HUES64 (cell line): Measurements from ENCODE around the gene ZNF574.

Experiments
- H3K27ac ChIP-seq: 2 replicates; pipeline ENCODE4 v1.7.0; 2013; ENCODE audit warnings: low read depth, low read length, inconsistent platforms
- H3K27me3 ChIP-seq: 2 replicates; pipeline ENCODE4 v1.6.1; 2013; ENCODE audit warnings: mild to moderate bottlenecking, low read length; ENCODE audit not compliant: insufficient read depth
- H3K36me3 ChIP-seq: 2 replicates; pipeline ENCODE4 v1.6.1; 2013; ENCODE audit warnings: mild to moderate bottlenecking, low read length; ENCODE audit not compliant: insufficient read depth
- H3K4me1 ChIP-seq: 2 replicates; pipeline ENCODE4 v1.6.1; 2013; ENCODE audit warnings: mild to moderate bottlenecking, low read length, moderate library complexity; ENCODE audit not compliant: insufficient read depth
- H3K4me3 ChIP-seq: 2 replicates; pipeline ENCODE4 v1.5.1; 2013; ENCODE audit warnings: mild to moderate bottlenecking, low read length, moderate library complexity
- H3K9ac ChIP-seq: 2 replicates; pipeline ENCODE4 v1.6.1; 2013; ENCODE audit warnings: mild to moderate bottlenecking, low read depth, low read length
- H3K9me3 ChIP-seq: 2 replicates; pipeline ENCODE4 v1.6.1; 2013; ENCODE audit warnings: low read depth, low read length; ENCODE audit not compliant: insufficient read depth
- WGBS: fragments of 150-250, 120-280 bp; methylation state at CpG from one replicate; pipeline ENCODE4 v1.1.7; 2013; ENCODE audit warnings: missing lambda C conversion rate; 5-methylcytosine and 5-hydroxymethylcytosine counted together

ZNF574 gene

DNA sequence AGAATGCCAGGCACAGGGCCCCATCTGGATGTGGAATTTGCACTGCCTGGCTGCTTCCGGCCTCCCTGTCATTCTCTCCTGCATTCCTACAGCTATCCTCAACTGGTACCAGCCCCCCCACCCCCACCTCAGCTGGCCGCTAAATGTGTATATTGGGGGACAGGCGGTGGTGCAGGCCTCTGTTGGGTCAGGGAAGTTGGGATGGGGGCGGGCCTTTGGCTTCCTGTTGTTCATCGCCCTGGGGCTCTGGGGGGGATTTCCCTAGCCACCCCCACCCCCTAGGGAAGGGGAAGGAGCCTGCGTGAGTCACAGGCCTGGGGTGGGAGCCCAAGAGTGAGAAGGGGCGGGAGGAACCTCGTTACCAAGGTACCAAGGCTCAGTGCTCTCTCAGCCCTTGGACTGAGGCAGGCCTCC is 45.7 kb downstream of the ZNF574 start:
- 54% methylated on average over 4 of the region's 8 CpGs for WGBS
- H3K27ac ChIP-seq: no peak overlapping the region
- H3K9ac ChIP-seq: no peak overlapping the region
- no peaks in the 10 kb centered on the region for H3K36me3 ChIP-seq
- H3K27me3 ChIP-seq: no peaks in the 10 kb centered on the region
- H3K4me3 ChIP-seq: no peak overlapping the region
- H3K4me1 ChIP-seq: peaks cover 11% of the 10 kb centered on the region; the same call in 1 of the 2 replicates
- no peaks in the 10 kb centered on the region for H3K9me3 ChIP-seq

DNA sequence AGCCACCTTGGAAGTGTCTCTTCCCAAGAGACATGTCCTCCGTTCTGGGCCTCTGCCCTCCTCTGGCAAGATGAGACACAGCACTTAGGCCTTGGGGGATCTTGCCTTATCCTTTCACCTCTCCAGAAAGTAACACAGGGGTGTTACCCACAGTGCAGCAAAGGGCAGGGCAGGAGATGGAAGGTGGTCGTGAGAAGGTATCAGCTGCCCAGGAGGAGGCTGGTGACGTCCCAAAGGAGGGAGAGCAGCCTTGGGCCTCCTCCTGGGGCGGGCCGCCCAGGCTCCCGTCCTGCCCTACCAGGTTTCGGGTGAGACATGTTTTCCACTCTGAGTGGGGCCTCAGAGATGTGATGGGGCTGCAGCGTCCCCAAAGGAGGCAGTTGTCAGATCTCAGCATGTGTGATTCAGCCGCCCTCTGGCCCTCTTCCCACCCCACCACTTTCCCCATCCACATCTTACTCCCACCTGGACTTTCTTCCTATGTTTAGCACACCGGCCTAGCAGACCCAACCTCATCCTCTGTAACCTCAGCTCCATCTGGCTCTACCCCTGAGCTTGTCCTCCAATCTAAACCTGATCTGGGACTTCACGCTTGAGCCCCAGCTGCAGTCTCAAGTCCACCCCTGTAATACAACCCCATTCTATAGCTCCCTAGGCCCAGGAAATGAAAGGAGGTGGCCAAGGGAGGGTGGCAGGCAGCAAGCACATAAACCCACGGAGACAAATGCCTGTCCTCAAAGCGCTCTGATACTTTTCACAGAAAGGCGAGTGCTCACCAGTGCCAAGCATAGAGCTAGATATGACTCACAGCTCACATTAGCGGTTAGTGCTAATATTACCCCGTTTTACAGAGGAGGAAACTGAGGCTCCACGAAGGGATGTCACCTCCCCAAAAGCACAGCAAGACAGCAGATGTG is 47.0 kb downstream of the ZNF574 start:
- WGBS: 86% methylated on average over 17 of the region's 17 CpGs
- H3K4me3 ChIP-seq: no peak overlapping the region
- peaks cover 11% of the 10 kb centered on the region; the same call in 1 of the 2 replicates for H3K4me1 ChIP-seq
- no peaks in the 10 kb centered on the region for H3K9me3 ChIP-seq
- no peaks in the 10 kb centered on the region for H3K27me3 ChIP-seq
- no peak overlapping the region for H3K9ac ChIP-seq
- no peaks in the 10 kb centered on the region for H3K36me3 ChIP-seq
- no peak overlapping the region for H3K27ac ChIP-seq

DNA sequence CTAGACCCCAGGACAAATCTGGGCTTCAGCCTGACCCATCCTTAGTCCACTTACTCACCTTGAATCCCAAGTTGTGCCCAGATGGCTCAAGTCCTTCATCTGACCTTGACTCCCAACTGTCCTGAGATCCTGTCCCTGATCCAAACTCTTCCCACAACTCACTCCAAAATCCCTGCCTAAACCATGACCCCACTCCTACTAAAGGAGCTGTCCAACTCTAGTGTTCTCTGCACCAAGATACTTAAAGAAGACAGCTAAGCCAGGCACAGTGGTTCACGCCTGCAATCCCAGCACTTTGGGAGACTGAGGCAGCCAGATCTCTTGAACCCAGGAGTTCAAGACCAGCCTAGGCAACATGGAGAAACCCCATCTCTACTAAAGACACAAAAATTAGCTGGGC is 47.8 kb downstream of the ZNF574 start:
- no peaks in the 10 kb centered on the region for H3K9me3 ChIP-seq
- H3K36me3 ChIP-seq: no peaks in the 10 kb centered on the region
- H3K27me3 ChIP-seq: no peaks in the 10 kb centered on the region
- peaks cover 11% of the 10 kb centered on the region; the same call in 1 of the 2 replicates for H3K4me1 ChIP-seq
- H3K4me3 ChIP-seq: no peak overlapping the region
- H3K9ac ChIP-seq: no peak overlapping the region
- no peak overlapping the region for H3K27ac ChIP-seq
- WGBS: 93% methylated on average over 1 of the region's 1 CpG

DNA sequence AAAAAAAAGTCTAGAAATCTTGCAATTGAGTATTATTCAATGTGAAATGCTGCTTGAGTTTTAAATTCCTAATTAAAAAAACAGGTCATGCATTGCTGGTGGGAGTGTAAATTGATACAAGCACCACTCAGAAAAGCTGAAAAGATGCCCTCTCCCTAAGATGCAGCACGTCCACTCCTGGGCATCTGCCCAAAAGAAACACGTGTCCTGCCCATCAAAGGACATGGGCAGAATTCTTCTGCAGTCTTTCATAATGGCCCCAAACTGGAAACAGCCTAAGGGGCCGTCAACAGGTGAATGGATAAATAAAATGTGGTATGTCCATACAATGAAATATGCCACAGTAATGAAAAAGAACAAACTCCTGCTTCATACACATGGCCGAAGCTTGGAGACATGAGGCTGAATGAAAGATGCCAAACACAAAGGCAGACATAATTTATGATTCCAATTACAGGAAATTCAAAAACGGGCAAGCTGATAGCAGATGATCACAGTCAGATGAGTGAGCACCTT is 48.5 kb downstream of the ZNF574 start:
- 94% methylated on average over 4 of the region's 5 CpGs for WGBS
- H3K4me1 ChIP-seq: peaks cover 13% of the 10 kb centered on the region
- H3K4me3 ChIP-seq: no peak overlapping the region
- H3K9me3 ChIP-seq: no peaks in the 10 kb centered on the region
- no peak overlapping the region for H3K9ac ChIP-seq
- H3K27ac ChIP-seq: no peak overlapping the region
- H3K36me3 ChIP-seq: no peaks in the 10 kb centered on the region
- H3K27me3 ChIP-seq: no peaks in the 10 kb centered on the region

DNA sequence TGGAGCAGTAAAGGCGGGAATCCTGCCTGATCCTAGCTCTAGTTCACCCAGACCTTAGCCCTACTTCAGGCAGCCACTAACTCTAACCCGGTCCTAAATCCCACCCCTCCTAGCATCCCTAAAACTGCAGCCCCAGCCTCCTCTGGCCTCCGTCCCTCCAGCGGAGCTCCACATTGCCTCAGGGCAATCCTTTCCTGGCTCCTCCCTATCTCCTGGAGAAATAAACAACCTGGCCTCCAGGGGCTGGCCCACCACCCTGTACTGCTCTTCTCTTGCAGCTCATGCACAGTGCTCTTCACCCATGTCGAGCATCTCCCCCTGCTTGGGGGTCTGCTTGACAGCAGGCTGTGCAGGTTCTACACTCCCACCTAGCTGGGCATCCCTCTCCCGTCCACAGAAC is 49.6 kb downstream of the ZNF574 start:
- peaks cover 13% of the 10 kb centered on the region for H3K4me1 ChIP-seq
- H3K9ac ChIP-seq: no peak overlapping the region
- WGBS: 58% methylated on average over 6 of the region's 6 CpGs

DNA sequence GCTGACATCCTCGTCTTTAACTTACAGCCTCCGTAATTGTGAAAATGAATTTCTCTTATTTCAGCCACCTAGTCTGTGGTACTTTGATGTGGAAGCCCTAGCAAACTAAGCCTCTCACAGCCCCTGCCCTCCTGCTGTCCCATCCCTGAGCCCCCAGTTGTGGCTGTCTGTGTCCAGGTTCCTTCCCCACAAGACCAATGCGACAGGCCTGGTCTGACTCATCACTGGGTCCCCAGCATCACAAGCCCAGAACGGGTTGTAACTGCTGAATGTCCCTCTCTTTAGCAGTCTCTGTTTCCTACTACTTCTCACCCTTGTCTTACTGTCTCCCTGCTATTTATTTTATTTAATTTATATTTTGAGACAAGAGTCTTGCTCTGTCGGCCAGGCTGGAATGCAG is 50.6 kb downstream of the ZNF574 start:
- Histone ChIP-seq H3K27me3 (peaks cover 6% of the 10 kb centered on the region), H3K36me3 (no peaks in the 10 kb centered on the region), H3K9me3 (no peaks in the 10 kb centered on the region), H3K9ac (no peak overlapping the region), H3K27ac (no peak overlapping the region), H3K4me1 (peaks cover 7% of the 10 kb centered on the region), H3K4me3 (no peak overlapping the region)
- 90% methylated on average over 5 of the region's 5 CpGs for WGBS

More for the DNA sequence above, 49.6 kb downstream of the ZNF574 start:
- no peaks in the 10 kb centered on the region for H3K9me3 ChIP-seq
- H3K27ac ChIP-seq: no peak overlapping the region
- no peaks in the 10 kb centered on the region for H3K36me3 ChIP-seq
- H3K27me3 ChIP-seq: no peaks in the 10 kb centered on the region
- no peak overlapping the region for H3K4me3 ChIP-seq

DNA sequence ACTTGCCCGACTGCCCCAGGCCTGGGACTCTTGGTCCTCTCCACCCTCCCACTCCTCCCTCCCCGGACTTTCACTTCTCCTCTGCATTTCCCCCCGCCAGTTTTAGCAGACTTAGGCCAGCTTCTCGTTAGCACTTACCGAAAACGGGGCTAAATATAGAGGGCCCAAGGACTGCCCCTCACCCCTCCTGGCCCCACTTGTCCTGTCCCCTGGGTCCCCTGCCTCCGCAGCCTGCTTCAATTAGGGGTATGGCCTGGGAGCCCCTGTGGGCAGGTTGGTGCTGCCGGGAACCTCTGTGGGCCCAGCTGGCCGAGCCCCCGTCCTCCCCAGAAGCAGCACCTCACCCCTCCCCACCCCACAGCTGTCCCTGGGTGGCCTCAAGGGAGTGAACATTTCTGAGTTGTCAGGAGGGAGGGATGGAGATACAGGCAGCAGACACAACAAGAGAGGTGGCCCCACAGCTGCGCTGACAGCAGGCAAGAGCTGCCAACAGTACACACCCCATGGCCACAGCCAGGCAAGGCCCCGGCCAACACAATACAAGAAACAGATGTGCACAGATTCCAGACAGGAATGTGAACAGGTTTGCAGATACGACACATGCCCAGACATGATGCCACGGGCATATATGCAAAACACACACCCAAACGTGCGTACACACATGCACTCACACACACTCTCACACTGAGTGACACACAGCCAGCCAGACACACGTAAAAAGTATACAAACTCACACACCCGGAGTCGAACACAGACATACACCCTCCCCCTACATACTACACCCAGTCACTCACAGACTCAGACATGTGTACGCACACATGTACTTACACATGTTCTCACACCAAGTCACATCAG is 53.7 kb downstream of the ZNF574 start:
- H3K9me3 ChIP-seq: no peaks in the 10 kb centered on the region
- no peak overlapping the region for H3K27ac ChIP-seq
- H3K36me3 ChIP-seq: no peaks in the 10 kb centered on the region
- H3K9ac ChIP-seq: no peak overlapping the region
- WGBS: 77% methylated on average over 18 of the region's 20 CpGs
- H3K4me3 ChIP-seq: no peak overlapping the region
- peaks cover 31% of the 10 kb centered on the region for H3K27me3 ChIP-seq
- H3K4me1 ChIP-seq: peaks cover 2% of the 10 kb centered on the region; the same call in 1 of the 2 replicates

DNA sequence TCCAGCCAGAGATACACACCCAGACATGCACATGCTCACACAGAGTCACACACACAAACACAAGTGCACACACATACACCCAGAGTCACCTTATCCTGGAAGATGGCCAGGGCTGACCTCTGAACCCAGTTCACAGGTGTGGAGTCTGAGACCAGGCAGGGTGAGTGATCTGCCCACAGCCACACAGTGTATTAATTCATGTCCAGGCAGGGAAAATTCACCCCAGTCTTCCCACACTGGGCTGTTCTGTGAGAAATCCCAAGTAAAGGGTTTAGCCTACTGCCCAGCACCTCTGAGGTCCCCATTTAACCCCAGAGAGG is 54.2 kb downstream of the ZNF574 start:
- Histone ChIP-seq H3K9ac (no peak overlapping the region), H3K27ac (no peak overlapping the region), H3K36me3 (no peaks in the 10 kb centered on the region), H3K4me1 (peaks cover 2% of the 10 kb centered on the region; the same call in 1 of the 2 replicates), H3K27me3 (peaks cover 31% of the 10 kb centered on the region), H3K4me3 (no peak overlapping the region), H3K9me3 (no peaks in the 10 kb centered on the region)
